WERI-Rb-1 (cell line): ENCODE data around the gene NDUFB3.
A peak's percentile ranks its signal among the peaks of the same experiment; 100 is the strongest.
"Not testable (repeated sequence)": the region's sequence is repeated elsewhere in the genome, so short reads cannot be mapped to it uniquely, and the experiment has no call there.

ENCODE experiments used
- DNase-seq: peaks from one replicate; pipeline ENCODE4 v3.0.0-alpha.2; 2020
- H3K27ac ChIP-seq: fragments of 250-450 bp; sonication (Bioruptor Pico); 2 replicates; pipeline ENCODE4 v1.5.1; 2020; ENCODE audit warnings: mild to moderate bottlenecking, moderate library complexity
- H3K27me3 ChIP-seq: fragments of 250-450 bp; sonication (Bioruptor Pico); 2 replicates; pipeline ENCODE4 v1.5.1; 2021; ENCODE audit warnings: mild to moderate bottlenecking, low read depth, moderate library complexity; ENCODE audit not compliant: insufficient read depth, severe bottlenecking
- H3K36me3 ChIP-seq: fragments of 250-450 bp; sonication (Bioruptor Pico); 2 replicates; pipeline ENCODE4 v1.5.1; 2020; ENCODE audit warnings: mild to moderate bottlenecking, moderate library complexity
- H3K4me3 ChIP-seq: 2 replicates; pipeline ENCODE4 v1.5.1; 2011; ENCODE audit warnings: low read depth, mild to moderate bottlenecking, control low read depth, low read length
- H3K9me3 ChIP-seq: fragments of 250-450 bp; sonication (Bioruptor Pico); 2 replicates; pipeline ENCODE4 v1.5.1; 2021; ENCODE audit warnings: mild to moderate bottlenecking, moderate library complexity; ENCODE audit not compliant: severe bottlenecking
- CTCF ChIP-seq: IDR thresholded peaks from 2 replicates; pipeline ENCODE4 v1.5.1; 2011; ENCODE audit warnings: low read depth, mild to moderate bottlenecking, control low read depth, inconsistent platforms, low read length

Gene NDUFB3

GRCh38 chr2:201071479-201072200 lies at the start of gene NDUFB3, which contains the start of gene HYCC2:
TSS of gene NDUFB3 (plus strand) at chr2:201072001. CDS start at chr2:201078883, 6,882 bp downstream.
TSS of gene HYCC2 (minus strand) at chr2:201071671. CDS start at chr2:201024009, 47,662 bp downstream.
- Histone ChIP-seq H3K27ac (peak within 1 kb of the TSS; percentile 99), H3K36me3 (no peaks in the 10 kb centered on the region; the same call in 1 of the 2 replicates), H3K9me3 (no peaks in the 10 kb centered on the region), H3K4me3 (peak within 1 kb of the TSS; percentile 85), H3K27me3 (no peaks in the 10 kb centered on the region)
- DNase-seq, result peak; percentile 92
- peak; percentile 43; the same call in 1 of the 2 replicates for TF ChIP-seq CTCF

- Histone ChIP-seq H3K36me3 (peaks cover 8% of the 10 kb centered on the region), H3K27ac (no peak overlapping the region), H3K9me3 (peaks cover 2% of the 10 kb centered on the region), H3K27me3 (no peaks in the 10 kb centered on the region), H3K4me3 (no peak overlapping the region)
- DNase-seq, result no peak
- TF ChIP-seq CTCF, result no peak
Measured at GRCh38 chr2:201024518-201024917, 47.3 kb upstream of the NDUFB3 start.

GRCh38 chr2:201034355-201034754 lies 37.4 kb upstream of the NDUFB3 start:
- not testable (repeated sequence) for H3K27ac ChIP-seq, DNase-seq, H3K36me3 ChIP-seq, H3K27me3 ChIP-seq, H3K4me3 ChIP-seq, H3K9me3 ChIP-seq

- H3K36me3 ChIP-seq, H3K27me3 ChIP-seq, DNase-seq, H3K4me3 ChIP-seq, H3K27ac ChIP-seq, H3K9me3 ChIP-seq: not testable (repeated sequence)
Measured at GRCh38 chr2:201038361-201038760, 33.4 kb upstream of the NDUFB3 start.

- DNase-seq, result no peak
- Histone ChIP-seq H3K4me3 (no peak overlapping the region), H3K9me3 (no peaks in the 10 kb centered on the region), H3K36me3 (peaks cover 4% of the 10 kb centered on the region), H3K27me3 (no peaks in the 10 kb centered on the region), H3K27ac (no peak overlapping the region)
- no peak for TF ChIP-seq CTCF
Measured at GRCh38 chr2:201038855-201039254, 32.9 kb upstream of the NDUFB3 start.

GRCh38 chr2:201040867-201041628 lies 30.8 kb upstream of the NDUFB3 start:
- no peak for DNase-seq
- Histone ChIP-seq H3K27me3 (no peaks in the 10 kb centered on the region), H3K4me3 (no peak overlapping the region), H3K9me3 (no peaks in the 10 kb centered on the region), H3K36me3 (peaks cover 12% of the 10 kb centered on the region), H3K27ac (no peak overlapping the region)
- TF ChIP-seq CTCF, result no peak

- H3K36me3 ChIP-seq, result peaks cover 12% of the 10 kb centered on the region
- not testable (repeated sequence) for H3K27ac ChIP-seq, H3K9me3 ChIP-seq, H3K4me3 ChIP-seq, H3K27me3 ChIP-seq, DNase-seq
Measured at GRCh38 chr2:201042451-201042850, 29.4 kb upstream of the NDUFB3 start.

GRCh38 chr2:201043050-201043449 lies 28.8 kb upstream of the NDUFB3 start:
- peaks cover 12% of the 10 kb centered on the region for H3K36me3 ChIP-seq
- DNase-seq, H3K27ac ChIP-seq, H3K4me3 ChIP-seq, H3K9me3 ChIP-seq, H3K27me3 ChIP-seq: not testable (repeated sequence)
